Panc1 (cell line): ENCODE results near the gene ARRB2. TPM values are rescaled to one million over a fixed set of nuclear protein-coding genes. Genes with fewer than 3 reads are reported as not detected.

Source experiments
- ATAC-seq: fragments of 200-7000 bp; cut with Tn5 transposase; 2 replicates; pipeline ENCODE4 v1.9.1; 2020; ENCODE audit warnings: mild to moderate bottlenecking, moderate library complexity
- BruUV-seq: library from RNA; stranded (reverse); fragments of 400-500 nt; replicated peaks from 2 replicates; lab custom pipeline; 2021; lab: Mats Ljungman, UMichigan
- CTCF ChIA-PET: fragments of 300-600 bp; sonication (Branson Sonifier 250); formaldehyde crosslinking; loops from one replicate; lab custom pipeline; 2022; ENCODE audit warnings: antibody characterized with exemption; lab: Charles Lee
- POLR2A ChIA-PET: fragments of 300-600 bp; sonication (Branson Sonifier 250); formaldehyde crosslinking; loops from one replicate; lab custom pipeline; 2022; ENCODE audit warnings: antibody characterized with exemption; lab: Charles Lee
- DNase-seq: peaks from one replicate; pipeline ENCODE4 v3.0.0-alpha.2; 2010; ENCODE audit warnings: low read depth, low spot score
- H3K27ac ChIP-seq: 2 replicates; pipeline ENCODE4 v1.5.1; 2011; ENCODE audit warnings: mild to moderate bottlenecking, low read length, inconsistent platforms
- H3K27me3 ChIP-seq: fragments of 200-500 bp; sonication (Bioruptor generic); 2 replicates; pipeline ENCODE4 v1.6.0; 2014; ENCODE audit warnings: low read length, inconsistent platforms; ENCODE audit not compliant: control insufficient read depth, insufficient read depth
- H3K36me3 ChIP-seq: fragments of 200-500 bp; sonication (Bioruptor generic); 2 replicates; pipeline ENCODE4 v1.5.1; 2014; ENCODE audit warnings: inconsistent platforms, mild to moderate bottlenecking, low read length, moderate library complexity; ENCODE audit not compliant: control insufficient read depth, insufficient read depth
- H3K4me1 ChIP-seq: 2 replicates; pipeline ENCODE4 v1.5.1; 2011; ENCODE audit warnings: inconsistent platforms, mild to moderate bottlenecking, low read length, moderate library complexity; ENCODE audit not compliant: control insufficient read depth, insufficient read depth
- H3K4me3 ChIP-seq, 2 experiments: 2 replicates each; pipeline ENCODE4 v1.5.1; 2011 to 2012; ENCODE audit warnings: low read depth in 2 of 2, low read length in 2 of 2, mild to moderate bottlenecking in 2 of 2, inconsistent platforms in 1 of 2, moderate library complexity in 1 of 2
- H3K9me3 ChIP-seq: fragments of 200-500 bp; sonication (Bioruptor generic); 2 replicates; pipeline ENCODE4 v1.5.1; 2014; ENCODE audit warnings: low read depth, mild to moderate bottlenecking, inconsistent platforms, low read length, moderate library complexity; ENCODE audit not compliant: control insufficient read depth, insufficient read depth
- CTCF ChIP-seq: fragments of 450-650 bp; IDR thresholded peaks from 2 replicates; pipeline ENCODE4 v1.5.1; 2017; ENCODE audit warnings: mild to moderate bottlenecking
- POLR2AphosphoS5 ChIP-seq: IDR thresholded peaks from 2 replicates; pipeline ENCODE4 v1.6.1; 2012; ENCODE audit warnings: mild to moderate bottlenecking, low read depth, low read length, moderate library complexity
- REST ChIP-seq, 2 experiments: IDR thresholded peaks; 2 replicates each; pipeline ENCODE4 v1.6.1; 2011 to 2012; ENCODE audit warnings: low read depth in 2 of 2, control low read depth in 1 of 2, low read length in 1 of 2, mild to moderate bottlenecking in 1 of 2, moderate library complexity in 1 of 2; ENCODE audit not compliant: insufficient read depth in 1 of 2
- SIN3A ChIP-seq: IDR thresholded peaks from 2 replicates; pipeline ENCODE4 v1.6.1; 2012; ENCODE audit warnings: low read depth, mild to moderate bottlenecking, low read length, moderate library complexity, borderline replicate concordance; ENCODE audit not compliant: insufficient read depth
- TCF7L2 ChIP-seq: IDR thresholded peaks from 2 replicates; pipeline ENCODE4 v1.6.1; 2011; ENCODE audit warnings: mild to moderate bottlenecking, low read depth, low read length, inconsistent platforms
- in situ Hi-C: cut with HindIII; loops from 2 replicates; pipeline ENCODE4 v1.10.0; 2016; ENCODE audit warnings: low sequenced_read_pairs, low pct_unique_long_range_greater_than_20kb
- intact Hi-C: fragments of 100-400 bp; cut with micrococcal nuclease; formaldehyde crosslinking; loops from one replicate; pipeline ENCODE4 v1.10.0; 2022; ENCODE audit not compliant: unreplicated experiment
- total RNA-seq: library from RNA; stranded (reverse); gene quantifications from one replicate; pipeline ENCODE4 v1.2.1, GENCODE V29; 2021; ENCODE audit not compliant: unreplicated experiment

Gene ARRB2
- total RNA-seq, 1 experiment from 2014 or later: 39.2 TPM

- ATAC-seq (no peak), DNase-seq (no peak)
- TF ChIP-seq POLR2AphosphoS5: no peak
- no peak for TF ChIP-seq CTCF
- TF ChIP-seq SIN3A: no peak
- no peak for TF ChIP-seq REST (IDR thresholded peaks at IDR 0.05; ENCODE audit: insufficient read depth in 1 of 2, low read depth in 2 of 2, low read length in 1 of 2)
- no peak for TF ChIP-seq TCF7L2
- in situ Hi-C loops (no loop called here), intact Hi-C loops (no loop called here)
- H3K36me3 ChIP-seq: no peaks in the 10 kb centered on the region
- H3K9me3 ChIP-seq: no peaks in the 10 kb centered on the region
- no peak overlapping the region for H3K4me3 ChIP-seq
- ChIA-PET POLR2A (interaction anchor here (0.6 kb wide), 1 partner anchor 49 kb away, joined by 5 read pairs; no protein-coding TSS in a partner anchor), CTCF (interaction anchor here (0.5 to 0.6 kb wide), 2 partner anchors 155 to 173 kb away, joined by 3 to 11 read pairs; no protein-coding TSS in a partner anchor)
- no peaks in the 10 kb centered on the region; the same call in 1 of the 2 replicates for H3K4me1 ChIP-seq
- no peaks in the 10 kb centered on the region for H3K27me3 ChIP-seq
- H3K27ac ChIP-seq: no peak overlapping the region
- BruUV-seq: no TSS peak
These were observed 22.7 kb downstream of the ARRB2 start for GRCh38 chr17:4733073-4733531.

GRCh38 chr17:4734857-4735475 lies 24.5 kb downstream of the ARRB2 start:
- intact Hi-C loops (no loop called here), in situ Hi-C loops (no loop called here)
- ATAC-seq (no peak), DNase-seq (no peak)
- H3K9me3 ChIP-seq: no peaks in the 10 kb centered on the region
- ChIA-PET CTCF (no interaction called here), POLR2A (interaction anchor here (0.7 kb wide), 1 partner anchor 133 kb away, joined by 4 read pairs; no protein-coding TSS in a partner anchor)
- TF ChIP-seq POLR2AphosphoS5: no peak
- no peak for TF ChIP-seq CTCF
- no peaks in the 10 kb centered on the region for H3K36me3 ChIP-seq
- H3K27me3 ChIP-seq: peaks cover 4% of the 10 kb centered on the region; the same call in 1 of the 2 replicates
- BruUV-seq: no TSS peak
- H3K4me1 ChIP-seq: no peaks in the 10 kb centered on the region; the same call in 1 of the 2 replicates
- no peak overlapping the region for H3K4me3 ChIP-seq
- H3K27ac ChIP-seq: no peak overlapping the region
